ENCODE results near the gene ZNF711.

ZNF711 gene

GRCh38 chrX:85243761-85244449, at the start of gene ZNF711, which contains the start of gene SATL1:
Gene ZNF711 (plus strand): TSS chrX:85243991. CDS start chrX:85247573, 3,582 bp downstream.
Gene SATL1 (minus strand): TSS chrX:85243779. CDS start chrX:85108968, 134,811 bp downstream.
- peak within 1 kb of the TSS; percentile 46 for H3K4me3 ChIP-seq (ENCODE audit: low read depth, low read length)
- no peak for TF ChIP-seq CTCF (IDR thresholded peaks at IDR 0.05; ENCODE audit: borderline replicate concordance, insufficient read depth, low read depth, low read length)

DNA sequence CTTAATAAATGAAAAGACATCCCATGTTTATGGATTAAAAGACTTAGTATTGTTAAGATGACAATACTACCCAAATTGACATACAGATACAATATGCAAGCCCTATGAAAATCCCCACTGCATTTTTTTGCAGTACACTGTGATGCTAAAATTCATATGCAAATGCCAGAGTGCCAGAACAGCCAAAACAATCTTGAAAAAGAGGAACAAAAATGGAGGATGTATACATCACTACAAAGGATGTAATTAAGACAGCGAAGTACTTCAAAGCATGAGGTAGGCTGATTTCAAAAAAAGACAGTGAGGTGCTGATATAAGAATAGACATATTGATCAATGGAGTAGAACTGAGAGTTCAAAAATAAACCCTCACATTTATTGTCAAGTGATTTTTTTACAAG, 47.5 kb upstream of the ZNF711 start:
- no peak for TF ChIP-seq CTCF (IDR thresholded peaks at IDR 0.05; ENCODE audit: borderline replicate concordance, insufficient read depth, low read depth, low read length)
- H3K4me3 ChIP-seq (ENCODE audit: low read depth, low read length): no peak overlapping the region

GRCh38 chrX:85203461-85203970, 40.3 kb upstream of the ZNF711 start:
- TF ChIP-seq CTCF (IDR thresholded peaks at IDR 0.05; ENCODE audit: borderline replicate concordance, insufficient read depth, low read depth, low read length): no peak
- no peak overlapping the region for H3K4me3 ChIP-seq (ENCODE audit: low read depth, low read length)

DNA sequence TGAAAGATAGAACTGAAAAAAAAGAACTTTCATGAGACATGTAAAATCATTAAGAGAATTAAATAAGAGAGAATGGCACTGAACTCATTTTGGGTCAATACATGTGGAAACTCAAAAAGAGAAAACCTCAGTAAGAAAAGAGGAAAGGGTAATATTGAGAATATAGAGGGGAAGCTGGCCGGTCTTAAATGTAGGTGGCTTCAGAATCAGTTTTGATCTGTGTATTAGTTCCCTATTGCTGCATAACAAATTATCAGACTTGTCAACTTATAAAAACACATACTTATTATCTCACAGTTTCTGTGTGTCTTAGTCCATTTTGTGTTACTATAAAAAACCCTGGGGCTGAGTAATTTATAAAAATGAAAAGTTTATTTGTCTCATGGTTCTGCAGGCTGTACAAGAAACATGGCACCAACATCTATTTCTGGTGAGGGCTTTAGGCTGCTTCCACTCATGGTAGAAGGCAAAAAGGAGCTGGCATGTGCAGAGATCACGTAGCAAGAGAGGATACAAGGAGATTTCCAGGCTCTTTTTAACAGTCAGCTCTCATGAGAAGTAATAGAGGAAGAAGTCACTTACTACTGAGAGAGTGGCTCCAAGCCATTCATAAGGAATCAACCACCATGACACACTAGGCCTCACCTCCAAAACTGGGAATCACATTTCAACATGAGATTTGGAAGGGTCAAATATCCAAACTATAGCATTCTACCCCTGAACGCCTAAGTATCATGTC, 29.8 kb upstream of the ZNF711 start:
- TF ChIP-seq CTCF (IDR thresholded peaks at IDR 0.05; ENCODE audit: borderline replicate concordance, insufficient read depth, low read depth, low read length): no peak
- no peak overlapping the region for H3K4me3 ChIP-seq (ENCODE audit: low read depth, low read length)

DNA sequence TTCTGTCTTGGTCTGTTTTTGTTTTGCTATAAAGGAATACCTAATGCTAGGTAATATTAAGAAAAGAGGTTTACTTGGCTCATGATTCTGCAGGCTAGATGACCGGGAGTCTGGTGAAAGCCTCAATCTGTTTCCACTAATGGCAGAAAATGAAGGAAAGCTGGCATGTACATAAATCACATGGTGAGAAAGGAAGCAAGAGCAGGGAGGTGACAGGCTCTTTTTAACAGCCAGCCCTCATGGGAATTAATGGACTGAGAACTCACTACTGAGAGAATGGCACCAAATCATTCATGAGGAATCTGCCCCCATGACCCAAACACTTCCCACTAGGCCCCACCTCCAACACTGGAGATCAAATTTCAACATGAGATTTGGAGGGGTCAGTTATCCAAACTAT, 27.8 kb upstream of the ZNF711 start:
- no peak overlapping the region for H3K4me3 ChIP-seq (ENCODE audit: low read depth, low read length)
- no peak for TF ChIP-seq CTCF (IDR thresholded peaks at IDR 0.05; ENCODE audit: borderline replicate concordance, insufficient read depth, low read depth, low read length)

GRCh38 chrX:85221361-85221760, 22.4 kb upstream of the ZNF711 start:
- H3K4me3 ChIP-seq (ENCODE audit: low read depth, low read length): no peak overlapping the region
- no peak for TF ChIP-seq CTCF (IDR thresholded peaks at IDR 0.05; ENCODE audit: borderline replicate concordance, insufficient read depth, low read depth, low read length)
